Transverse colon (tissue), 4 donors: ENCODE data around the gene SLC26A8. TPM values are rescaled to one million over a fixed set of nuclear protein-coding genes. Genes with fewer than 3 reads are reported as not detected.
A peak's percentile ranks its signal among the peaks of the same experiment; 100 is the strongest.

Source experiments
- DNase-seq: peaks from one replicate; pipeline ENCODE4 v3.0.0-alpha.2; 2019
- H3K27ac ChIP-seq, 4 donors: fragments of 200-600 bp; sonication (generic); 2 replicates each; pipeline ENCODE4 v1.5.1; 2016 to 2018; ENCODE audit warnings: inconsistent platforms in 4 of 4
- H3K27me3 ChIP-seq: fragments of 200-600 bp; sonication (generic); 2 replicates; pipeline ENCODE4 v1.5.1; 2017; ENCODE audit warnings: inconsistent platforms
- H3K36me3 ChIP-seq, 4 donors: fragments of 200-600 bp; sonication (generic); 2 replicates each; pipeline ENCODE4 v1.5.1; 2017 to 2019; ENCODE audit warnings: inconsistent platforms in 4 of 4
- H3K4me1 ChIP-seq, 4 donors: fragments of 200-600 bp; sonication (generic); 2 replicates each; pipeline ENCODE4 v1.5.1; 2017 to 2020; ENCODE audit warnings: inconsistent platforms in 4 of 4
- H3K4me3 ChIP-seq, 4 donors: fragments of 200-600 bp; sonication (generic); 1 replicate in 1 of 4; 2 replicates in 3 of 4; pipeline versions ENCODE4 v1.5.1 to v1.6.1; 2017 to 2019; ENCODE audit warnings: inconsistent platforms in 4 of 4
- H3K9me3 ChIP-seq, 2 donors: fragments of 200-600 bp; sonication (generic); 2 replicates each; pipeline ENCODE4 v1.5.1; 2017 to 2019; ENCODE audit warnings: inconsistent platforms in 2 of 2
- EP300 ChIP-seq: sonication (generic); formaldehyde crosslinking; IDR thresholded peaks from one replicate; pipeline ENCODE4 v1.6.1; 2017; ENCODE audit warnings: antibody characterized with exemption, low read depth
- POLR2A ChIP-seq: fragments of 450-650 bp; IDR thresholded peaks from one replicate; pipeline ENCODE4 v1.6.1; 2016; ENCODE audit warnings: antibody characterized with exemption, mild to moderate bottlenecking, moderate library complexity
- POLR2AphosphoS5 ChIP-seq, 3 donors: sonication (generic); formaldehyde crosslinking; IDR thresholded peaks; one replicate each; pipeline ENCODE4 v1.6.1; 2016; ENCODE audit warnings: antibody characterized with exemption in 3 of 3
- WGBS, 2 donors: methylation state at CpG; one replicate each; pipeline ENCODE4 v1.1.5; 2018; ENCODE audit warnings: low coverage in 1 of 2; 5-methylcytosine and 5-hydroxymethylcytosine counted together
- in situ Hi-C, 4 donors: fragments of 200-750 bp; cut with MboI; loops; one replicate each; pipeline versions ENCODE4 v1.15.0 to v1.15.1; 2017; ENCODE audit warnings: low sequenced_read_pairs in 3 of 4, low pct_ligation_motif_present in 1 of 4, low pct_unique_long_range_greater_than_20kb in 1 of 4
- intact Hi-C: fragments of 100-400 bp; cut with DNase I; formaldehyde crosslinking; loops from one replicate; pipeline ENCODE4 v1.15.1; 2023; ENCODE audit warnings: low total_unique reads
- total RNA-seq, 4 donors: library from RNA; depleted of rRNA; stranded (reverse); fragments of >200 nt; gene quantifications; one replicate each; pipeline ENCODE4 v1.1.0, GENCODE V29; 2016
- TF ChIP-seq, protein P1 (sequence below), 5 experiments: fragments of 200-600 bp in 3 of 5; fragments of 450-650 bp in 2 of 5; sonication (generic) in 3 of 5; IDR thresholded peaks; 1 replicate in 2 of 5; 2 replicates in 3 of 5; pipeline ENCODE4 v1.5.1; 2016 to 2017; ENCODE audit warnings: antibody characterized with exemption in 5 of 5, inconsistent platforms in 3 of 5, mild to moderate bottlenecking in 2 of 5, moderate library complexity in 1 of 5

SLC26A8 gene
- total RNA-seq, 4 donors from 2014 or later, result 1.1 to 2.6 TPM; not detected in 2

- Histone ChIP-seq H3K27ac (peak overlapping the region in 2 of 4 donors; percentile 19 to 27), H3K4me1 (peaks cover 0 to 17% (median 6%) of the 10 kb centered on the region in 4 donors), H3K9me3 (no peaks in the 10 kb centered on the region), H3K4me3 (no peak overlapping the region), H3K36me3 (no peaks in the 10 kb centered on the region), H3K27me3 (no peaks in the 10 kb centered on the region)
- no peak for TF ChIP-seq EP300
- TF ChIP-seq POLR2AphosphoS5 (IDR thresholded peaks at IDR 0.05), result no peak
- no peak for TF ChIP-seq POLR2A
- TF ChIP-seq, protein P1, sequence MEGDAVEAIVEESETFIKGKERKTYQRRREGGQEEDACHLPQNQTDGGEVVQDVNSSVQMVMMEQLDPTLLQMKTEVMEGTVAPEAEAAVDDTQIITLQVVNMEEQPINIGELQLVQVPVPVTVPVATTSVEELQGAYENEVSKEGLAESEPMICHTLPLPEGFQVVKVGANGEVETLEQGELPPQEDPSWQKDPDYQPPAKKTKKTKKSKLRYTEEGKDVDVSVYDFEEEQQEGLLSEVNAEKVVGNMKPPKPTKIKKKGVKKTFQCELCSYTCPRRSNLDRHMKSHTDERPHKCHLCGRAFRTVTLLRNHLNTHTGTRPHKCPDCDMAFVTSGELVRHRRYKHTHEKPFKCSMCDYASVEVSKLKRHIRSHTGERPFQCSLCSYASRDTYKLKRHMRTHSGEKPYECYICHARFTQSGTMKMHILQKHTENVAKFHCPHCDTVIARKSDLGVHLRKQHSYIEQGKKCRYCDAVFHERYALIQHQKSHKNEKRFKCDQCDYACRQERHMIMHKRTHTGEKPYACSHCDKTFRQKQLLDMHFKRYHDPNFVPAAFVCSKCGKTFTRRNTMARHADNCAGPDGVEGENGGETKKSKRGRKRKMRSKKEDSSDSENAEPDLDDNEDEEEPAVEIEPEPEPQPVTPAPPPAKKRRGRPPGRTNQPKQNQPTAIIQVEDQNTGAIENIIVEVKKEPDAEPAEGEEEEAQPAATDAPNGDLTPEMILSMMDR (IDR thresholded peaks at IDR 0.05), result no peak
- in situ Hi-C loops, result no loop called here
- WGBS, 2 donors, result 61 to 77% methylated on average over 4 to 7 of the region's 7 CpGs
- no peak for DNase-seq
- intact Hi-C loops, result no loop called here
These were observed 51.7 kb downstream of the SLC26A8 start for GRCh38 chr6:35972471-35973367.

DNA sequence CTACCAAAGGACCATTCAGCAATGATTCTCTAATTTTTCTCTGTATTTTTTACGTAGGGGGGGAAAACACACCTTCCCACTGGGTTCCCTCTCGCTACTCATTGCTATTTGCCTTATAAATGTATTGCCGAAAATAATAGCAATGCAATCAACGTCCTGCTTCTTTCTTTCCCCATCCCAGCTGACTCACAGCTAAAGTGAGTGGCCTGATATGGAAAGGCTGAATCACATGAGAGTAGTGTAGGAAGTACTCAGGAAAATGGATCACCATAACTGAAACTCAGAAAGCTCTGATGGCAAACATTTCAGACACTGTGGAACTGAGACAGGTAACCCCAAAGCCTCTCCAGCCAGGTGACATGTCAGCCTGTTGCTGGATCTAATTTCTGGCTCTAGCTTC is 54.3 kb downstream of the SLC26A8 start:
- intact Hi-C loops (no loop called here), in situ Hi-C loops (no loop called here)
- Histone ChIP-seq H3K4me3 (no peak overlapping the region), H3K9me3 (no peaks in the 10 kb centered on the region), H3K27me3 (no peaks in the 10 kb centered on the region), H3K27ac (no peak overlapping the region), H3K36me3 (no peaks in the 10 kb centered on the region), H3K4me1 (peaks cover 0 to 23% (median 8%) of the 10 kb centered on the region in 4 donors)
- TF ChIP-seq EP300 (no peak), POLR2AphosphoS5 (IDR thresholded peaks at IDR 0.05) (no peak), POLR2A (no peak)
- TF ChIP-seq, protein P1 (IDR thresholded peaks at IDR 0.05), result no peak
- 80 to 84% methylated on average over 4 of the region's 4 CpGs for WGBS, 2 donors
- DNase-seq, result no peak

- no peak for DNase-seq
- no peaks in the 10 kb centered on the region for H3K36me3 ChIP-seq
- H3K4me3 ChIP-seq, result no peak overlapping the region
- no peaks in the 10 kb centered on the region for H3K27me3 ChIP-seq
- H3K9me3 ChIP-seq, result no peaks in the 10 kb centered on the region
- no peak overlapping the region for H3K27ac ChIP-seq
- TF ChIP-seq, protein P1 (IDR thresholded peaks at IDR 0.05), result no peak
- TF ChIP-seq POLR2A (no peak), POLR2AphosphoS5 (IDR thresholded peaks at IDR 0.05) (no peak), EP300 (no peak)
- intact Hi-C loops (no loop called here), in situ Hi-C loops (no loop called here)
- peaks cover 0 to 23% (median 8%) of the 10 kb centered on the region in 4 donors for H3K4me1 ChIP-seq
These were observed 54.8 kb downstream of the SLC26A8 start for GRCh38 chr6:35969646-35970045.

DNA sequence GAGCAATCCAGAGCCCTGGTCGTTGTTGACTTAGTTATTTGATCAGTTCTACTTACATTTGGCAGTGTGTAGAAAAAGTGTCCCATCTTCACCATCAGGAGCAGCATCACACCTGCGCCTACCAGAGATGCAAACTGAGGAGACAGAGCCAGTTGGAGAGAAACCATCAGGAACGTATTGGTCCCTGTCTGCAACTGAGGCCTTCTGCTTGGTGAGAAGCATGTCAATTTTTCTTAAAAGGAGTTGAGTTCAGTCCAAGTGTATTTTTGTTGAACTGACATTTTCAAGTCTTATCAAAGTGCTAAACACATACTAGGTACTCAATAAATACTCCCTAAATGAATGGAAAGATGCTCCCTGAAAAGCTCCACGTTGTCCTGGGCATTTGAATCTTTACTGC is 55.6 kb downstream of the SLC26A8 start:
- no peak overlapping the region for H3K4me3 ChIP-seq
- no peaks in the 10 kb centered on the region for H3K36me3 ChIP-seq
- no peak overlapping the region for H3K27ac ChIP-seq
- H3K27me3 ChIP-seq, result no peaks in the 10 kb centered on the region
- no peaks in the 10 kb centered on the region for H3K9me3 ChIP-seq
- no peak for DNase-seq
- H3K4me1 ChIP-seq, result peaks cover 0 to 21% (median 8%) of the 10 kb centered on the region in 4 donors
- WGBS, 2 donors, result 89 to 95% methylated on average over 2 to 4 of the region's 4 CpGs
- in situ Hi-C loops (no loop called here), intact Hi-C loops (no loop called here)
- TF ChIP-seq, protein P1 (IDR thresholded peaks at IDR 0.05), result no peak
- TF ChIP-seq EP300 (no peak), POLR2AphosphoS5 (IDR thresholded peaks at IDR 0.05) (no peak), POLR2A (no peak)
